Fibroblast of villous mesenchyme (primary cell): Measurements from ENCODE around the gene TTC17. TPM values are rescaled to one million over a fixed set of nuclear protein-coding genes. Genes with fewer than 3 reads are reported as not detected.
A peak's percentile ranks its signal among the peaks of the same experiment; 100 is the strongest.

ENCODE experiments used
- DNase-seq: peaks from one replicate; pipeline ENCODE4 v3.0.0-alpha.2; 2010; ENCODE audit warnings: low read depth
- H3K4me3 ChIP-seq: 2 replicates; pipeline ENCODE4 v1.5.1; 2011; ENCODE audit warnings: low read depth, mild to moderate bottlenecking, low read length
- total RNA-seq: library from RNA; depleted of rRNA; stranded (reverse); fragments of >200 nt; gene quantifications from 2 replicates; pipeline ENCODE4 v1.2.3, GENCODE V29; 2012
- TF ChIP-seq, protein P1 (sequence below): IDR thresholded peaks from 2 replicates; pipeline ENCODE4 v1.5.1; 2012; ENCODE audit warnings: low read depth, mild to moderate bottlenecking, low read length; ENCODE audit not compliant: insufficient read depth

The TTC17 gene
- total RNA-seq, 1 donor: 107 TPM

DNA sequence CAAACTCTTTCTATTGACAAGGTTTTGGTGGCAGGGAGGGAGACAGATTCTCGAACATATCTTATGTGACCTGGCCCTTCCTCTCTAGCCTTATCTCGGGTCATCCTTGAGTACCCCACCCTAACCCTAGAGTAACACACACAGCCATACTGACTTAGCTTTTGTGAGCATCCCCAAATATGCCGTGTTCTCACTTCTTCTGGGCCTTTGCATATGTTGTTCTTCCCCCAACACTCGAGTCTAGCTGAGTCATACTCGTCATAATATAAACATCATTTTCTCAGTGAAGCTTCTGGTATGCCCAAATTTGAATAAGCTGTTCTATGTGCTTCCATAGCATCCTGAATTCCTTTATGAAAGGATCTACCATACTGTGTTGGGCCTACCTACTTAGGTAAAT, 8.0 kb downstream of the TTC17 start:
- TF ChIP-seq, protein P1, sequence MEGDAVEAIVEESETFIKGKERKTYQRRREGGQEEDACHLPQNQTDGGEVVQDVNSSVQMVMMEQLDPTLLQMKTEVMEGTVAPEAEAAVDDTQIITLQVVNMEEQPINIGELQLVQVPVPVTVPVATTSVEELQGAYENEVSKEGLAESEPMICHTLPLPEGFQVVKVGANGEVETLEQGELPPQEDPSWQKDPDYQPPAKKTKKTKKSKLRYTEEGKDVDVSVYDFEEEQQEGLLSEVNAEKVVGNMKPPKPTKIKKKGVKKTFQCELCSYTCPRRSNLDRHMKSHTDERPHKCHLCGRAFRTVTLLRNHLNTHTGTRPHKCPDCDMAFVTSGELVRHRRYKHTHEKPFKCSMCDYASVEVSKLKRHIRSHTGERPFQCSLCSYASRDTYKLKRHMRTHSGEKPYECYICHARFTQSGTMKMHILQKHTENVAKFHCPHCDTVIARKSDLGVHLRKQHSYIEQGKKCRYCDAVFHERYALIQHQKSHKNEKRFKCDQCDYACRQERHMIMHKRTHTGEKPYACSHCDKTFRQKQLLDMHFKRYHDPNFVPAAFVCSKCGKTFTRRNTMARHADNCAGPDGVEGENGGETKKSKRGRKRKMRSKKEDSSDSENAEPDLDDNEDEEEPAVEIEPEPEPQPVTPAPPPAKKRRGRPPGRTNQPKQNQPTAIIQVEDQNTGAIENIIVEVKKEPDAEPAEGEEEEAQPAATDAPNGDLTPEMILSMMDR: no peak
- DNase-seq: peak; percentile 77
- H3K4me3 ChIP-seq: no peak overlapping the region

DNA sequence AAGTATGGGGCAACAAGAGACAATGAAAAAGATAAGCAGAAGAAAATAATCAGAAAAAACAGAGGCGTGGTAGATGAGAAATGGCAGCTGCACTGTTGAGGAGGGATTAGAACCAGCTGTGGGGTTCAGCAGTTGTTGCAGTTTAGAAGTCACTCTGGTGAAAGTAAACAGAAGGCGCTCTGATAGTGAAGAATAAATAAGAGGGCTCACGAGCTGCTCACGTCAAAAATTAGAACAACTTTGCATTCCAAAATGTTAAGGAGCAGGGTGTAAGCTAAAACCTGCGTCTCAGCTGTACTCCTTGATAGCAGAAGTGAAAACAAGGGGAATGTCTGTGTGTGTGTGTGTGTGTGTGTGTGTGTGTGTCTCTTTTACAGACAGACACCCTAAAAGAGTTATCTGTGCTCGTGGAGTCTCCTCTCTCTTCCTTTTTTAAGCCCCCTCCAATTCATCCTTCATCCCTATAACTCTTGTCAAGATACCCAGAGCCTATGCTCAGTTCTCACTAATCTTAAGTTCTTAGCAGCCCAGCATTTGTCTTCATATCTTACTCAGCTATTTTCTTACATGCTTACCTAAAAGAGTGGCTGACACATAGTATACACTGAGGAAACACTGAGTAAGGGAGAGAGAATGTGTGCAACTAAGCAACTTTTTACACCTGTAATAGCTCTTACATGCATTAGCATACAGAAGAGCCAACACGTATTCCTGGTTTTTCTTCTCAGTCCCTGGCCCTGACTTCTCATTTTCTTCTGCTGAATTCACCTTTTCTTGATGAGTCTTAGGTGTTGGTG, 8.9 kb downstream of the TTC17 start:
- peak; percentile 90 for DNase-seq
- peak overlapping the region; percentile 16 for H3K4me3 ChIP-seq
- TF ChIP-seq, protein P1: no peak

DNA sequence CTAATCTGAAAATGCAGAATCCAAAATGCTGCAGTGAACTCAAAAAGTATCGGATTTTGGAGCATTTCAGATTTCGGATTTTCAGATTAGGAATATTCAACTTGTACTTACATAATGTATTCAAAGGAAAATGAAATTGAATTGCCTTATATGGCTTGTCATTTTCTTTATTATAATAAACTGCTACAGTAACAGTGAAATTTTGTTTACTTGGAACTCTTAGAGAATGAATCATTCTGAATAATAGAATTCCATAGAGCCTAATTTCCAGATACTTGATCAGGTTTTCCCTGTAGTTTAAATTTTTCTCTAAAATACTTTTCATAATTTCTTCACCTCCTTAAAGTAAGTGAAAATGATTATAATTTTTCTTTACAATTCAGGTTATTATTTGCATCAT, 17.3 kb downstream of the TTC17 start:
- no peak overlapping the region for H3K4me3 ChIP-seq
- no peak for DNase-seq
- TF ChIP-seq, protein P1: no peak

DNA sequence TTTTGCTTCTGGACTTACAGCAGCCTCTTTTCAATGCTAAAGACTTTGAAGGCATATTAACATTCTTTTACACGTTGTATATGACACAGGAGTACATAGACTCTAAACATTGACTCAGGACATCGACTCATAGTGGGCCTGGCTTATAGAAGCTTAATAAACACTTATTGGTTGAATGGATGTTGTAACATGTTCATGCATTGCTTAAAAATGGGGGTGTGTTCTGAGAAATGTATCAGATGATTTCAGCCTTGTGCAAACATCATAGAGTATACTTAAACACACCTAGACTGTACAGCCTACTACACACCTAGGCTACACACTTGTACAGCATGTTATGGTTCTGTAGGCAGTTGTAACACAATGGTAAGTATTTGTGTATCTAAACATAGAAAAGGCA, 17.9 kb downstream of the TTC17 start:
- peak; percentile 81 for DNase-seq
- TF ChIP-seq, protein P1: no peak
- no peak overlapping the region for H3K4me3 ChIP-seq

DNA sequence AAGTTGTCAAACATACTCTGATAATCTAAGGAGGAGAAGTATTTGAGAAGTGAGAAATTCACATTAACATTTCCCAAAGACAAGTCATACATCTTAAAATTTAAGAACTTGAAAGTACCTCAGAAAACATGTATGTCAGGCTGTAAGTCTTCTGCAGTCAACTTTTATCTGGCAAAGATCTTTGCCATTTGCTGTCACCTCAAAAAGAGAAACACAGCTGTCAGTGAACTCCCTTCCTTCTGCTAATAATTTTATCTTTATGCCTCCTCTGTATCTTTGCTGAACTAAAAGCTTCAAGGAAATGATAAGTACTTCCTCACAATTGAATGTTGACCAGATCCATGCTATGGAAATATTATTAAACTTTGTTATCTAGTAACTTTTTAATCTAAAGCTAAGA, 18.7 kb downstream of the TTC17 start:
- no peak for DNase-seq
- TF ChIP-seq, protein P1: no peak

DNA sequence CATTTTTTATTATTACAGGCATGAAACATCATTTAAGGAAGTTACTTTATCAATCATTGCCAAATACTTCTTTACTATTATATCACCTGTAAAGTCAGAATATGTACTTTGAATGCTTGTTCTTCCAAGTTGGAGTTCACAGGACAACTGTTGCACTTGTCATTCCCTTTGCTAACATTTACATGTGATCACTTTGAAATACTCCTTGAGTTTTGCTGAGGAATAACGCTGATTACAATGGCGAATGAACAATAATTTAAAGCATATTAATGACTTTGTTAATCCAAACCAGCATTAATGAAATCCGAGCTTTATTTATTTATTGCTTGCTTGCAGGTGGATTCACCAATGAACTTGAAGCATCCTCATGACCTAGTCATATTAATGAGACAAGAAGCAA, 20.2 kb downstream of the TTC17 start:
- H3K4me3 ChIP-seq: no peak overlapping the region
- TF ChIP-seq, protein P1: no peak
- no peak for DNase-seq

More for the DNA sequence above, 18.7 kb downstream of the TTC17 start:
- H3K4me3 ChIP-seq: no peak overlapping the region

DNA sequence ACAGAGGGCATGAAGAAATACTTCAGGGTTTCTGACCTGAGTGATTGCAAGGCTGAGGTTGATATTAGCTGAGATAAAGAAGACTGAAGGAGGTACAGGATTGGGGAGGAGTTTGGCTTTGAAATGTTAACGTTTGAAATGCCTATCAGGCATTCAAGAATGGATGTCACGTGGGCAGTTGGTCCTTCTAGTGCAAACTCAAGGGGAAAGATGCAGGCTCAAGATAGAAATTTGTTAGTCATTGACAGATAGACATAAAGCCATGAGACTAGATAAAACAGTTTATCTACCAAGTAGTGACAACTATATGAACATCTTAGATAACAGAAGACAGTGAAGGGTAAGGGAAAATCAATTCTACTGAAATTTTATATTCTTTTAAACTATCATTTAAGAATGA, 23.1 kb downstream of the TTC17 start:
- H3K4me3 ChIP-seq: no peak overlapping the region
- TF ChIP-seq, protein P1: no peak
- no peak for DNase-seq
